ENCODE data around the gene SLC4A1. TPM values are rescaled to one million over a fixed set of nuclear protein-coding genes. Genes with fewer than 3 reads are reported as not detected.

The SLC4A1 gene
- total RNA-seq, 1 donor: not detected

DNA sequence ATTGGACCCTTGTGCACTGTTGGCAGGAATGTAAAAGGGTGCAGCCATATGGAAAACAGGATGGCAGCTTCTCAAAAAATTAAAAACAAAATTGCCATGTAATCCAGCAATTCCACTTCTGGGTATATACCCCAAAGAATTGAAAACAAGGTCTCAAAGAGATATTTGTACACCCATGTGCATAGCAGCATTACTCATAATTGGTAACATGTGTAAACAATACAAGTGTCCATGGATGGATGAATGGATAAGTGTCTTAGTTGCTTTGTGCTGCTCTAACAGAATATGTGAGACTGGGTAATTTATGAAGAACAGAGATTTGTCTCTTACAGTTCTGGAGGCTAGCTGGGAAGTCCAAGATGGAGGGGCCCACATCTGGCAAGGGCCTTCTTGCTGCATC, 36.7 kb upstream of the SLC4A1 start:
- Histone ChIP-seq H3K4me1 (ENCODE audit: insufficient read depth, low read length) (no peaks in the 10 kb centered on the region), H3K4me3 (ENCODE audit: insufficient read depth, low read length) (no peak overlapping the region), H3K27me3 (ENCODE audit: insufficient read depth, low read length) (peaks cover 18% of the 10 kb centered on the region), H3K9me3 (ENCODE audit: low read depth, low read length) (no peaks in the 10 kb centered on the region), H3K27ac (ENCODE audit: low read depth, low read length) (no peak overlapping the region), H4K20me1 (ENCODE audit: insufficient read depth, low read length) (no peaks in the 10 kb centered on the region), H3K4me2 (ENCODE audit: insufficient read depth, low read length) (no peak overlapping the region), H3K36me3 (ENCODE audit: insufficient read depth, low read length) (no peaks in the 10 kb centered on the region), H3K79me2 (ENCODE audit: insufficient read depth, low read length) (no peaks in the 10 kb centered on the region), H2AFZ (ENCODE audit: low read length) (no peak overlapping the region)
- TF ChIP-seq, protein P1, sequence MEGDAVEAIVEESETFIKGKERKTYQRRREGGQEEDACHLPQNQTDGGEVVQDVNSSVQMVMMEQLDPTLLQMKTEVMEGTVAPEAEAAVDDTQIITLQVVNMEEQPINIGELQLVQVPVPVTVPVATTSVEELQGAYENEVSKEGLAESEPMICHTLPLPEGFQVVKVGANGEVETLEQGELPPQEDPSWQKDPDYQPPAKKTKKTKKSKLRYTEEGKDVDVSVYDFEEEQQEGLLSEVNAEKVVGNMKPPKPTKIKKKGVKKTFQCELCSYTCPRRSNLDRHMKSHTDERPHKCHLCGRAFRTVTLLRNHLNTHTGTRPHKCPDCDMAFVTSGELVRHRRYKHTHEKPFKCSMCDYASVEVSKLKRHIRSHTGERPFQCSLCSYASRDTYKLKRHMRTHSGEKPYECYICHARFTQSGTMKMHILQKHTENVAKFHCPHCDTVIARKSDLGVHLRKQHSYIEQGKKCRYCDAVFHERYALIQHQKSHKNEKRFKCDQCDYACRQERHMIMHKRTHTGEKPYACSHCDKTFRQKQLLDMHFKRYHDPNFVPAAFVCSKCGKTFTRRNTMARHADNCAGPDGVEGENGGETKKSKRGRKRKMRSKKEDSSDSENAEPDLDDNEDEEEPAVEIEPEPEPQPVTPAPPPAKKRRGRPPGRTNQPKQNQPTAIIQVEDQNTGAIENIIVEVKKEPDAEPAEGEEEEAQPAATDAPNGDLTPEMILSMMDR (IDR thresholded peaks at IDR 0.05; ENCODE audit: extremely low read depth, low read depth, low read length): no peak
- DNase-seq (ENCODE audit: insufficient read length, low spot score, missing footprints): no peak

DNA sequence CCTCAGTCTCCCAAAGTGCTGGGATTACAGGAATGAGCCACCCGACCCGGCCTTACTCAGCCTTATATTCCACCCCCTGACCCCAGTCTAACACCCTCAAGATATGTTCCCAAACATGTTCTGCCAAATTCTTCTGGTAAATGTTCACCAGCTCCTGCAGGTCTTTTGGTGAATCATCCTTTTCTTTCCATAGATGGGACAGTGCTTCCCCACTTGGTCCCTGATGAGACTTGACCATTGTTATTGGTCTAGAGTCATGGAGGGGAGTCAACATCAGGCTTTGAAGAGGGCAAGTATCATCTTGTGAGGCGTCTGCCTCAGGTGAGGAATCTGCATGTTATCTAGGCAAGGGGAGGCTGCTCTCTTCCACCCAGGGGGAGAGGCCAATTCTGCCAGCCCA, 30.0 kb upstream of the SLC4A1 start:
- H3K27me3 ChIP-seq (ENCODE audit: insufficient read depth, low read length): peaks cover 22% of the 10 kb centered on the region
- H3K4me2 ChIP-seq (ENCODE audit: insufficient read depth, low read length): no peak overlapping the region
- no peaks in the 10 kb centered on the region for H3K79me2 ChIP-seq (ENCODE audit: insufficient read depth, low read length)
- no peaks in the 10 kb centered on the region for H3K4me1 ChIP-seq (ENCODE audit: insufficient read depth, low read length)
- DNase-seq (ENCODE audit: insufficient read length, low spot score, missing footprints): no peak
- H3K27ac ChIP-seq (ENCODE audit: low read depth, low read length): no peak overlapping the region
- no peak overlapping the region for H3K4me3 ChIP-seq (ENCODE audit: insufficient read depth, low read length)
- H3K9me3 ChIP-seq (ENCODE audit: low read depth, low read length): no peaks in the 10 kb centered on the region
- TF ChIP-seq, protein P1 (IDR thresholded peaks at IDR 0.05; ENCODE audit: extremely low read depth, low read depth, low read length): no peak
- H3K36me3 ChIP-seq (ENCODE audit: insufficient read depth, low read length): no peaks in the 10 kb centered on the region
- no peak overlapping the region for H2AFZ ChIP-seq (ENCODE audit: low read length)
- no peaks in the 10 kb centered on the region for H4K20me1 ChIP-seq (ENCODE audit: insufficient read depth, low read length)

DNA sequence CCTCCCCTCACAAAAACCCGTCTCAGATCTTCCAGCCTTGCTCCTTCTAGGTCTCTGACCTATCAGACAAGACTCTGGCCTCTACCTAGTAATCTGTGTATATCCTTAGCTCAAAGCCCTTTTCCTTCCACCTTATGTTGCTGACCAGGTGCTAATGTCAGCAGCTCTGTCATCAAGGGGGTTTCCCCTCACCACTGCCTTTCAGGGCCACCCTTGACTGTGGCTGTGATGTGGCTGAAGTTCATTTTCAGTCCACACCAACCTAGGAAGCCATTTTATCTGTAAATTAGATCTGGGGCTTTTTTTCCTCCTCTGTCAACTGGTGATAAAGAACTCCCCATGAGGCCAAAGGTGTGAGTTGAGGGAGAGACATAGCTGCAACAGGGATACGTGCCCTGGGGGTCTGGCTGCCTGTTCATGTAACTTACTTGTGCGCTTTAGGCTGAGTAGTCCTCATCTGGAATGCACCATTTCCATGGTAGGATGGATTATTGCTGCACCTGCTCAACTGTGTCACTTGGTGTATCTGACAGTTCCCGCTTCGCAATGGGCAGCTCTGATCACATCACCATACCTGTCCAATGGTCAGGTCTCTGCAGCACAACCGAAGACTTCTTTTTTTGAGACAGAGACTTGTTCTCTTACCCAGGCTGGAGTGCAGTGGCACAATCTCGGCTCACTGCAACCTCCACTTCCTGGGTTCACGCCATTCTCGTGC, 25.7 kb upstream of the SLC4A1 start:
- no peak overlapping the region for H2AFZ ChIP-seq (ENCODE audit: low read length)
- H3K36me3 ChIP-seq (ENCODE audit: insufficient read depth, low read length): no peaks in the 10 kb centered on the region

DNA sequence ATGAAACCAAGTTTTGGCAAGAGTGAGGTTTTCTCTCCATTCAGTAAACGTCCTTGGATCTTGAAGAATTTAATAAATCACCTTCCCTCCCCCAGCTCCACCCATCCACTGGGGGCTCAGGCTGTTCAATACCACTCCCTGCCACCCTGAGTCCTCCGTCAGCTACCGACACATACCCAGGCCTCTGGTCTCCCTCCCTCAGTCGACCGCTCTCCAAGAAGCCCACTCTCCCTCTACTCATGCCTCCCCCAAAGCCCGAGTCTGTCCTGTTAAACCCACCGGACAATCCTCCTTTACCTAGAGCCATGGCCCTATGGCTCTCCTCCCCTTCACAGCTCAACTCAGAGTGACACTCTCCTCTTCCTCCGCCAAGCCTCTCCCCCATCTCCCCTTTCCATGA, 19.7 kb upstream of the SLC4A1 start:
- Histone ChIP-seq H3K27ac (ENCODE audit: low read depth, low read length) (no peak overlapping the region), H3K79me2 (ENCODE audit: insufficient read depth, low read length) (no peaks in the 10 kb centered on the region), H3K9me3 (ENCODE audit: low read depth, low read length) (no peaks in the 10 kb centered on the region), H3K4me1 (ENCODE audit: insufficient read depth, low read length) (no peaks in the 10 kb centered on the region), H3K36me3 (ENCODE audit: insufficient read depth, low read length) (no peaks in the 10 kb centered on the region), H3K4me2 (ENCODE audit: insufficient read depth, low read length) (no peak overlapping the region), H4K20me1 (ENCODE audit: insufficient read depth, low read length) (no peaks in the 10 kb centered on the region), H3K27me3 (ENCODE audit: insufficient read depth, low read length) (no peaks in the 10 kb centered on the region), H2AFZ (ENCODE audit: low read length) (no peak overlapping the region), H3K4me3 (ENCODE audit: insufficient read depth, low read length) (no peak overlapping the region)
- no peak for DNase-seq (ENCODE audit: insufficient read length, low spot score, missing footprints)
- TF ChIP-seq, protein P1 (IDR thresholded peaks at IDR 0.05; ENCODE audit: extremely low read depth, low read depth, low read length): no peak

More for the DNA sequence above, 25.7 kb upstream of the SLC4A1 start:
- Histone ChIP-seq H4K20me1 (ENCODE audit: insufficient read depth, low read length) (no peaks in the 10 kb centered on the region), H3K4me2 (ENCODE audit: insufficient read depth, low read length) (no peak overlapping the region), H3K27ac (ENCODE audit: low read depth, low read length) (no peak overlapping the region), H3K4me1 (ENCODE audit: insufficient read depth, low read length) (no peaks in the 10 kb centered on the region), H3K79me2 (ENCODE audit: insufficient read depth, low read length) (no peaks in the 10 kb centered on the region), H3K27me3 (ENCODE audit: insufficient read depth, low read length) (peaks cover 15% of the 10 kb centered on the region), H3K4me3 (ENCODE audit: insufficient read depth, low read length) (no peak overlapping the region), H3K9me3 (ENCODE audit: low read depth, low read length) (no peaks in the 10 kb centered on the region)
- no peak for DNase-seq (ENCODE audit: insufficient read length, low spot score, missing footprints)
- TF ChIP-seq, protein P1 (IDR thresholded peaks at IDR 0.05; ENCODE audit: extremely low read depth, low read depth, low read length): no peak
